Activated CD8-positive, alpha-beta memory T cell treated with anti-CD3 and anti-CD28 coated beads for 1 hour (primary cell): ENCODE measurements around the gene RALGPS1.
"Not testable (repeated sequence)": the region's sequence is repeated elsewhere in the genome, so short reads cannot be mapped to it uniquely, and the experiment has no call there.

ENCODE experiments used
- DNase-seq, 2 donors: peaks; one replicate each; pipeline ENCODE4 v3.0.0-alpha.2; 2020; ENCODE audit warnings: low read depth in 1 of 2; ENCODE audit errors: extremely low read depth in 1 of 2

The RALGPS1 gene

GRCh38 chr9:127132921-127133647 lies 218.5 kb downstream of the RALGPS1 start:
- DNase-seq: no peak

DNA sequence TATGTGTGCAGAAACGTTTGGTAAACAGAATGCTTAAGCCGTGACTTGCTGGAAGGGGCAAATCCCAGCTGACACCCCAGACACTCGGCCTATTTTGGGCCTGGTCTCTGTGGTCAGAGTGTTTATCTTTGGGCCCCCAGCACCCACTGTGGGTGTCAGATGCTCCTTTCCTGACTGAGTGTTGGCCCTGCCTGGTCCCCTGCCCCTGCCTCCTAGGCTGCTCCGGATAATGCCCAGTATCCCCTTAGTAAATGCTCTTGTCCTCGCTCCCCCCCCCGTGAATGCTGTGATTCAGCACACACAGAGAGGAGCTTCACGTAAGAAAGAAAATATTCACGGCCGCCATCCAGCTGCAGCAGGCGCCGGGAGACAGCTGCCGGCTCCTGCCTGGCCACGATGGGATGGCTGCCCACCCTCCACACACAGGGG lies 219.2 kb downstream of the RALGPS1 start:
- DNase-seq: no peak

DNA sequence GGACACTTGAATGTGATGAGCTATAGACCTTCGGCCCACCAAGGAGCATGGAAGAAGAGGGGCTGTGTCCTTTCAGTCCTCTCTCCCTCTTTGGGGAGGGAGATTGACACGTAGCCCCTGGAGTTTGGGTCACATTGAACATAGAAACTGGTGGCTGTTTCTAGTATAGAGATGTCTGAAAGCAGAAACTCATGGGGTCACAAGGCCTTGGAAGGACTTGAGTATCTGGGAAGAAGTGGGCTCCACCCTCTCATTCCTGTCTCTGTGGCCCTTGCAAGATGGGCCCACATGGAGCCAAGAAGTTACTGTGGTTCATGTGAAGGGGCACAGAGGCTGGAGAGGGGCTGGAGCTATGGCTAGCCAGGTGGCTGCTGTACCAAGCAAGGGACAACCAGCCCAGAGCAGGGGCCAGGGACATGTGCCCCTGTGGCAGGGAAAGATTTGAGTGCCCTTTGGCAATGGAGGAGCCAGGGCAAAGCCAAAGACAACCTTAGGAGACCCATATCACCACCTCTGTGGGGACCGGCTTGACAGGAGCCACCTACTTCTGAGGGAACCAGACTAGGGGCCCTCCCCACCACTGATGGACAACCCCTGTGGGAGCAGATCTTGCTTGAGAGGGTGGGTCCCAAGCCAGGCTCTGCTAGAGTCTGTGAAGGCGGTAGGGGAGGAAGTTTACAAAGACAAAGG lies 220.6 kb downstream of the RALGPS1 start:
- DNase-seq: no peak

GRCh38 chr9:127136081-127136879 lies 221.7 kb downstream of the RALGPS1 start:
- no peak for DNase-seq

DNA sequence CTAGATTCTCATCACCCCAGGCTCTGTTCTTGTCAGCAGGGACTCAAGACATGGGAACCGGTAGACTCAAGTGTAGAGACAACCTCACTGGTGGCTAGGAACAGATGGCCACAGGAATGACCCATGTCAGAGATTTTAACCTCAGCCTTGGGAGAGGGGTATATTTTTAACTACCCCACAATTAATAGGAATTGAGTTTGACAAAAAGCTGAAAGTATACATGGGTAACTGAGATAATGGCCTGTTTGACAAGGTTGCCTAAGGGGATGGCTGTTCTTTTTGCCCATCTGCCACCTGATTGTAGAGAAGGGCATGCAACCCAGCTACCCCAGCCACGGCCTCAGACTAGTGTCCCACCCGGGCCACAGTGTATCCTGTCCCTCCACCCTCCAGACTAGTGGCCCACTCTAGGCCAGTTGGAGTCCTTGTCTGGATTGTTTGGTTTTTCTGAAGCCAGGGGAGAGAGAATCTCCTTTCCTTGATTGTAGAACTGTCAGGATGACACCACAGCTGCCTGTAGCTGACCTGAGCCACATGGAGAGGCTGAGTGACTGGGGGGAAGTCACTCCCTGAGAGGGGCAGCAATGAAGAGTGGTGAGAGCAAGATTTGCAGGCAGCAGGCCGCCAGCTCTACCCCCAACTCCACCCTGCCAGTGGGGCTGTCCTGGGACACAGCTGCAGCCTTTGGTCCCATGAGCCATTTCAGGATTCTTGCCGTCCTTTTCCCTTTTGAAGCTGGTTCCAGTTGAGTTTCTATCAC lies 222.5 kb downstream of the RALGPS1 start:
- DNase-seq: no peak

GRCh38 chr9:127137640-127138360 lies 223.2 kb downstream of the RALGPS1 start:
- no peak for DNase-seq

- no peak for DNase-seq
These were observed 223.9 kb downstream of the RALGPS1 start for GRCh38 chr9:127138444-127138843.

DNA sequence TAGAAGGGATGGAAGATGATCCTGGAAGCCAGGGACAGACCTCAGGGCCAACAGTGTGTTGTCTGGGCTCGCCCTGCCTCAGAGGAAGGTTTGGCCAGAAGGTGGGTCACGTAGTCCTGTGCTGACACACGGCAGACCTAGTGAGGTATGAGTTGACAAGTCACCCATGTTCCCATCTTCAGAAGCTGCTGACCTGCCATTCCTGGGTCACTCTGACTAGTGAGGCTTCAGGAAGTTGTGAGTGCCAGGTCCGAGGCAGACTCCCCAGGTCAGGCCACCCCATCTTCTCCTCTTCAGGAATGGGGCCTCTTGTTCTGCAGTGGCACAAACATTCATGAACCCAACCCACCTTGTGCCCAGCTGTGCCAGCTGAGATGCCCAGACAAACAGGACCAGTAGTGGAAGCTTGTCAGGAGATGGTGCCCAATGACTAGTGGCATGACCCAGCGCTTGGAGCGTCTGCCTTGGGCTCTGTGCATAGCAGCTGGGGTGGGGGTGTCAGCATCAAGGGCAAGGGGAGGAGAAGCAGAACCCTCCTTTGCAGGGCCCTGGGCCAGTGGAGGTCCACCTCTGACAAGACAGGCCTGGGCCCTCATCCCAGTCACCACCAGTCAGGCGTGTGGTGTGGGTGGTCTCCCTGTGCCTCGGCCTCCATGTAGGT lies 224.6 kb downstream of the RALGPS1 start:
- no peak for DNase-seq

GRCh38 chr9:127139775-127140174 lies 225.2 kb downstream of the RALGPS1 start:
- no peak for DNase-seq

DNA sequence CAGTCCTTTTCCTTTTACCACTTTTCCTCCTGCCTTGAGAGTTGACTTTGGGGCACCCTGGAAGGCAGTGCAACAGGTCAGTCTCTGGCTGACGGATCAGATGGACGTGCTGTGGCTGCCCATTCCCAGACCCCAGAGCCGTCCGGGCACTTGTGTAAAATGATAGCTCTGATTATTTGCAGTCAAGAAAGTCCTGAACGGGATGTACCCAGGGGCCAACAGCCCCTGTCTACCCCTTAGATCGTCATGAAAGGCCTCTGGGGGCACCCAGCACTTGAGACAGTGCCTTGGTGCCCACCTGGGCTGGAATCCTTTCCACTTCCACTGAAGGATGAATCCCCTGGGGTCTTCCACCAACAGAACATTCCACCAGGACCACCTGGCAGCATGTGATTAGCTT lies 225.6 kb downstream of the RALGPS1 start:
- DNase-seq: no peak

DNA sequence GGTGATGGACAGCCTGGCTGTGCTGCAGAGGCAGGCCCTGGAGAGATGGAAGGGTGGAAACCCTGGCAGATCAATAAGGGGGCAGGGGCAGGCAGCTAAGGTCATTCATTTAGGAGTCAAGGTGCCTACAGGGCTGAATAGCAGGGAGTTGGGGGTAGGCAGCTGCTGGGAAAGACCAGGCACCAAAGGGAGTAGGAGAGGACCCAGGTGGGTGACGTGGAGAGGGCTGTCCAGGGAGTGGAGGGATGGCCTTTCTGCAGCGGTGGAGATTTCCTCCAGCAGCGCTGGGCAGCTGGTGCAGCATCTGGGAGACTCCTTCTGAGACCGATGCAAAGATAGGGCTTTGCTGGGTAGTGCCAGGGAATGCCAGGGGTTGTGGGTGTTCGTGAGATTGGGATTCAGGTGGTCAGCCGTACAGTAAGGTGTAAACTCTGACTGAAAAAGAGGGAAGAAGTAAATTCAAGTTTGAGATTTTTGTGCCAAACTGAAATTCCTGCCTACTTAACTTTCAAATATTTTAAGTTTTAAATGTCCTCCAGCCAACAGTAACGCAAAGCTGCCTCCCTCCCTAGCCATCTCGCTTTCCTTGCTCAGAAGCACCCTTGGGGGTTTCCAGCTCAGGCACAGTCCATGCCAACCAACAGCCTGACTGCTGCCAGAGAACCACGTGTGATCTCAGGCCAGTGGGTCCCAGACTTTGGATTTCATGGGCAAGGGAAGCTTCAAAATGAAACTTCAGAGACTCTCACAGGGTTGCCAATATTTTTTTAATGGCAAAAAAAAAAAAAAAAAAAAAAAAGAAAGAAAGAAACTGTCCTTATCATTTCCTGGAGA lies 226.5 kb downstream of the RALGPS1 start:
- DNase-seq: no peak

DNA sequence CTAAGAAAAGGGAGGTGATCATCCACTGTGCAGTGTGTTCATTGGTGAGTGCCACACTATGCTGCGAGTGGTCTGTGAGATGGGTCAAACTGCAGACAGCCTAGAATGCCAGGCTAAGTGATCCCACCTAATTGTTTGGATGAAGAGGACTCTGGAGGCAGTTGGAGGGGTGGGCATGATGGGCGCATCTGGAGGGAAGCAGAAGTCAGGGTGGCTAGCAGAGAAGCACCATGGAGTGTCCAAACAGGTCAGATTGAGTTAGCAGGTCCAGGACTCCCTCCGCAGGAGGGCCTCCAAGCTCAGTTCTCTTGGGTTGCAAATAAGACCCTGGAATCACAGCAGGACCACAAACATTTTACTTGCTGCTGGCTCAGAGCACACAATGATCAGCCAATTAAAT lies 227.7 kb downstream of the RALGPS1 start:
- DNase-seq: no peak

DNA sequence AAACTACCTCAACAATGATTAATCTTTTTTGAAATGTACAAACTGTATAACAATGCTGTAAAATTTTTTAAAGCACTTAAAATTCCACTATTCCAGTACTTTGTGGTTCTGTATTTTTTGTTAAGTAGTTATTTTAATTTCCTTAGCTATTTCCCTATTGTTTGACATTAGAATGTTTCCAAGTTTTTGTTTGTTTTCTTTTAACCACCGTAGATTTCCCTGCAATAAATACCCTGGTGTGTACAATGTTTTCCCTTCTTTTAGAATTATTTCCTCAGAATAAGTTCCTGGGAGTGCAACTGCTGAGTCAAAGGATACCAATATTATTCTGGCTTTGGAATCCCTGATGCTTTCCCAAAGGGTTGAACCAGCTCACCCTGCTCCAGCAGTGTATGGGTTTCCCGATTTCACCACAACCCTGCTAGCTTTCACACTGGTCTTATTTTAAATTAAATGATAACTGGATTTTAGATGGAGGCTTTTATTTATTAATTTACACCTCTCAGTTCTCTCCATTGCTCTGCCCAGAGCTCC lies 228.4 kb downstream of the RALGPS1 start:
- DNase-seq: no peak

DNA sequence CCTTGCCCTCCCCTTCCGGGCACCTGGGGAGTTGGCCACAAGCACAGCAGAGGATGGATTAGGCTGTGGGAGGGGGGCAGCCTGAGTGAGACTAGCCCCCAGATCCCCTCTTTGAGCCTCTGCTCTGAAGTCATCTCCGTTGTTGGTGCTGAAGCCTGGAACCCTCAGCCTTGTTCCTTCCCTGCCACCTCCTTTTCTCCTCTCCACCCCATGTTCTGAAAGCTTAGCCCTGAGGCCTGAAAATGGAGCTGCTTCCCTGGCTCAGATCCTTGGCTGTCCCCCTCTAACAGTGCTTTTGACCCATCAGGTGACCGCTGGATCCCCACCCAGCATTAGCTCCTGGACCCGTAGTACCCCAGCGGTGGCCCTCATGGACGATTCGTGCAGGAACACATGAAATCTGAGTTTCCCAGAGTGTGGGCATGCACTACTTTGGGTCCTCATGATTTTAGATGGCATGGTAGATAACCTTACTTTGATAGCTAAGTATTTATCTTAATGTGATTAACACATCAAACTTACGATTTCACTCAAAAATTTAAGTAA lies 229.4 kb downstream of the RALGPS1 start:
- DNase-seq: no peak

GRCh38 chr9:127144670-127145445 lies 230.3 kb downstream of the RALGPS1 start:
- no peak for DNase-seq

DNA sequence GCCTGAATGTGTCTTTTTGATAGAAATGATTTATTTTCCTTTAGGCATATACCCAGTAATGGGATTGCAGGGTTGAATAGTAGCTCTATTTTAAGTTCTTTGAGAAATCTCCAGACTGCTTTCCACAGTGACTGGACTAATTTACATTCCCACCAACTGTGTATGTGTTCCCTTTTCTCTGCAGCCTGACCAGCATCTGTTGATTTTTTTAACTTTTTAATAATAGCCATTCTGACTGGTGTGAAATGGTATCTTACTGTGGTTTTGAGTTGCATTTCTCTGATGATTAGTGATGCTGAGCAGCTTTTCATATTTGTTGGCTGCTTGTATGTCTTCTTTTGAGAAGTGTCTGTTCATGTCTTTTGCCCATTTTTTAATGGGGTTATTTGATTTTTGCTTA lies 232.3 kb downstream of the RALGPS1 start:
- DNase-seq: not testable (repeated sequence)

DNA sequence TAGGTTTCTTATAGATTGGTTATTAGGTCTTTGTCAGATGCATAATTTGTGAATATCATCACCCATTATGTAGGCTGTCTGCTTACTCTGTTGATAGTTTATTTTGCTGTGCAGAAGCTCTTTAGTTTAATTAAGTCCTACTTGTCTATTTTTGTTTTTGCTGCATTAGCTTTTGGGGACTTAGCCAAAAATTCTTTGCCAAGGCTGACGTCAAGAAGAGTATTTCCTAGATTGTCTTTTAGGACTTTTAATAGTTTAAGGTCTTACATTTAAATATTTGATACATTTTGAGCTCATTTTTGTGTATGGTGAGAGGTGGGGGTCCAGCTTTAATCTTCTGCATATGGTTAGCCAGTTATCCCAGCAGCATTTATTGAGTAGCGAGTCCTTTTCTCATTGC lies 232.7 kb downstream of the RALGPS1 start:
- no peak for DNase-seq

- DNase-seq: no peak
These were observed 233.4 kb downstream of the RALGPS1 start for GRCh38 chr9:127148014-127148413.
